HepG2 (cell line): ENCODE results near the gene TPRN. TPM values are rescaled to one million over a fixed set of nuclear protein-coding genes. Genes with fewer than 3 reads are reported as not detected.

Experiments used
- GRHL1 ChIP-seq: sonication (generic); formaldehyde crosslinking; conservative IDR thresholded peaks from 2 replicates; pipeline ENCODE4 v1.8.0; 2022; ENCODE audit warnings: missing genetic modification reagents
- HHEX ChIP-seq: IDR thresholded peaks from 2 replicates; pipeline ENCODE4 v1.6.1; 2016; ENCODE audit warnings: control low read depth
- PBX2 ChIP-seq: IDR thresholded peaks from 2 replicates; pipeline ENCODE4 v1.6.1; 2016; ENCODE audit warnings: control low read depth
- REST ChIP-seq, 2 experiments: IDR thresholded peaks; 2 replicates each; pipeline ENCODE4 v1.6.1; 2011 to 2012; ENCODE audit warnings: low read length in 2 of 2, borderline replicate concordance in 1 of 2, low read depth in 1 of 2, mild to moderate bottlenecking in 1 of 2, moderate library complexity in 1 of 2
- SAP130 ChIP-seq: IDR thresholded peaks from 2 replicates; pipeline ENCODE4 v1.6.1; 2016; ENCODE audit warnings: low read depth
- TERF1 ChIP-seq: sonication (generic); formaldehyde crosslinking; IDR thresholded peaks from 2 replicates; pipeline ENCODE4 v1.8.0; 2022; ENCODE audit warnings: mild to moderate bottlenecking, missing genetic modification reagents, moderate library complexity
- TMF1 ChIP-seq: sonication (generic); formaldehyde crosslinking; IDR thresholded peaks from 2 replicates; pipeline ENCODE4 v1.8.1; 2022; ENCODE audit warnings: low read depth, missing genetic modification reagents
- ZNF276 ChIP-seq: sonication (generic); formaldehyde crosslinking; IDR thresholded peaks from 2 replicates; pipeline ENCODE4 v1.4.0; 2020; ENCODE audit warnings: mild to moderate bottlenecking, low read depth, missing genetic modification reagents
- polyA plus RNA-seq, 8 experiments: library from polyadenylated mRNA; depleted of rRNA in 3 of 8; stranded (reverse) in 7 of 8; unstranded in 1 of 8; fragments of >200 nt; fragmentation: Illumina TruSeq in 4 of 8; extraction: Trizol in 4 of 8; gene quantifications; 2 replicates each; pipeline versions ENCODE4 v1.2.1 to v1.2.3, GENCODE V29; 2011 to 2016; ENCODE audit warnings: low read depth in 4 of 8, missing spikeins in 1 of 8, mixed read lengths in 1 of 8; ENCODE audit not compliant: insufficient read depth in 1 of 8
- total RNA-seq, 5 experiments: library from RNA; depleted of rRNA; stranded (reverse); fragments of >200 nt; fragmentation: Illumina TruSeq; extraction: Trizol; gene quantifications; 2 replicates each; pipeline ENCODE4 v1.2.3, GENCODE V29; 2016; ENCODE audit warnings: low read depth in 1 of 5

The TPRN gene
- total and polyA plus RNA-seq, 2 of the 13 experiments (the other 11 are each of a cell fraction or from before 2014, with no cell fraction given): 10.1 to 19.2 TPM

- TF ChIP-seq GRHL1 (CRISPR knock-in tag): no peak
- no peak for TF ChIP-seq PBX2 (CRISPR knock-in tag)
- TF ChIP-seq ZNF276 (CRISPR knock-in tag): no peak
- TF ChIP-seq SAP130 (CRISPR knock-in tag): peak; percentile 50; the same call in 1 of the 2 replicates
- no peak for TF ChIP-seq HHEX (CRISPR knock-in tag)
- no peak for TF ChIP-seq REST (IDR thresholded peaks at IDR 0.05; ENCODE audit: borderline replicate concordance in 1 of 2, low read depth in 1 of 2, low read length in 2 of 2)
- no peak for TF ChIP-seq TMF1 (CRISPR knock-in tag)
- no peak for TF ChIP-seq TERF1 (CRISPR knock-in tag)
- TF ChIP-seq, all 625 proteins: peak for 109
Measured at GRCh38 chr9:137227054-137227852, 26.7 kb upstream of the TPRN start, which contains the start of gene RNF224 (continued).
